Tibial nerve (tissue), 4 donors: ENCODE data around the gene CYP26B1.

Experiments
- CTCF ChIP-seq, 5 experiments: fragments of 200-600 bp in 3 of 5; fragments of 450-650 bp in 2 of 5; sonication (generic) in 3 of 5; IDR thresholded peaks; one replicate each; pipeline ENCODE4 v1.5.1; 2016 to 2019; ENCODE audit warnings: antibody characterized with exemption in 5 of 5, mild to moderate bottlenecking in 3 of 5, moderate library complexity in 2 of 5
- EP300 ChIP-seq, 2 donors: sonication (generic); formaldehyde crosslinking; IDR thresholded peaks; one replicate each; pipeline ENCODE4 v1.6.1; 2017; ENCODE audit warnings: antibody characterized with exemption in 2 of 2, mild to moderate bottlenecking in 1 of 2
- POLR2A ChIP-seq, 2 donors: fragments of 450-650 bp; IDR thresholded peaks; one replicate each; pipeline ENCODE4 v1.6.1; 2017; ENCODE audit warnings: antibody characterized with exemption in 2 of 2, mild to moderate bottlenecking in 2 of 2, moderate library complexity in 2 of 2

GRCh38 chr2:72089028-72089427, 58.6 kb downstream of the CYP26B1 start:
- TF ChIP-seq POLR2A (IDR thresholded peaks at IDR 0.05) (no peak), CTCF (IDR thresholded peaks at IDR 0.05) (no peak), EP300 (IDR thresholded peaks at IDR 0.05) (no peak)
